Coronary artery (tissue), 2 donors: ENCODE data around the gene ABCA9.
A peak's percentile ranks its signal among the peaks of the same experiment; 100 is the strongest.

Source experiments
- DNase-seq: peaks from one replicate; pipeline ENCODE4 v3.0.0-alpha.2; 2017; ENCODE audit warnings: low spot score
- H3K27ac ChIP-seq, 2 donors: fragments of 200-600 bp; sonication (generic); one replicate each; pipeline ENCODE4 v1.5.1; 2016 to 2019
- H3K4me3 ChIP-seq: fragments of 200-600 bp; sonication (generic); 2 replicates; pipeline ENCODE4 v1.5.1; 2016; ENCODE audit warnings: mild to moderate bottlenecking, moderate library complexity
- TF ChIP-seq, protein P1 (sequence below): fragments of 200-600 bp; sonication (generic); IDR thresholded peaks from one replicate; pipeline ENCODE4 v1.5.1; 2019; ENCODE audit warnings: antibody characterized with exemption

ABCA9 gene

DNA sequence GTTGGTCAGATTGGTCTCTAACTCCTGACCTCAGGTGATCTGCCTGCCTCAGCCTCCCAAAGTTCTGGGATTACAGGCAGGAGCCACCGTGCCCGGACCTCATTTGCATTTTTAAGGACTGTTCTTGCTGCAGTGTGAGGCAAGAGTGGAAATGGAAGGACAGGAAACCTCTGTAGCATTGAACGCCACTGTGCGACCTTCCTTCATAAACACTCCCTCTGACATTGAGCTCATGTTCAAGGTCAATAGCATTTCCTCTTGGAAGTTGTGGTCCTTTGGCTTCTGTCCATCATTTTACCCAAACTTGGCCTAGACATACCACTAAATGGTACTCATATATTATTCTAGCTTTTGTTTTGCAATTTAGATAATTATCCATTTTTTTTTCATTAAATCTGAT is 72.8 kb downstream of the ABCA9 start:
- TF ChIP-seq, protein P1, sequence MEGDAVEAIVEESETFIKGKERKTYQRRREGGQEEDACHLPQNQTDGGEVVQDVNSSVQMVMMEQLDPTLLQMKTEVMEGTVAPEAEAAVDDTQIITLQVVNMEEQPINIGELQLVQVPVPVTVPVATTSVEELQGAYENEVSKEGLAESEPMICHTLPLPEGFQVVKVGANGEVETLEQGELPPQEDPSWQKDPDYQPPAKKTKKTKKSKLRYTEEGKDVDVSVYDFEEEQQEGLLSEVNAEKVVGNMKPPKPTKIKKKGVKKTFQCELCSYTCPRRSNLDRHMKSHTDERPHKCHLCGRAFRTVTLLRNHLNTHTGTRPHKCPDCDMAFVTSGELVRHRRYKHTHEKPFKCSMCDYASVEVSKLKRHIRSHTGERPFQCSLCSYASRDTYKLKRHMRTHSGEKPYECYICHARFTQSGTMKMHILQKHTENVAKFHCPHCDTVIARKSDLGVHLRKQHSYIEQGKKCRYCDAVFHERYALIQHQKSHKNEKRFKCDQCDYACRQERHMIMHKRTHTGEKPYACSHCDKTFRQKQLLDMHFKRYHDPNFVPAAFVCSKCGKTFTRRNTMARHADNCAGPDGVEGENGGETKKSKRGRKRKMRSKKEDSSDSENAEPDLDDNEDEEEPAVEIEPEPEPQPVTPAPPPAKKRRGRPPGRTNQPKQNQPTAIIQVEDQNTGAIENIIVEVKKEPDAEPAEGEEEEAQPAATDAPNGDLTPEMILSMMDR, result no peak
- H3K4me3 ChIP-seq, result no peak overlapping the region
- no peak overlapping the region for H3K27ac ChIP-seq
- no peak for DNase-seq

- no peak for DNase-seq
- Histone ChIP-seq H3K27ac (no peak overlapping the region), H3K4me3 (peak overlapping the region; percentile 22)
- TF ChIP-seq, protein P1, result no peak
These were observed 79.4 kb downstream of the ABCA9 start for GRCh38 chr17:68981288-68981687.

GRCh38 chr17:68973098-68973846 is 87.5 kb downstream of the ABCA9 start:
- no peak overlapping the region for H3K4me3 ChIP-seq
- H3K27ac ChIP-seq, result no peak overlapping the region
- no peak for DNase-seq
- TF ChIP-seq, protein P1, result no peak

DNA sequence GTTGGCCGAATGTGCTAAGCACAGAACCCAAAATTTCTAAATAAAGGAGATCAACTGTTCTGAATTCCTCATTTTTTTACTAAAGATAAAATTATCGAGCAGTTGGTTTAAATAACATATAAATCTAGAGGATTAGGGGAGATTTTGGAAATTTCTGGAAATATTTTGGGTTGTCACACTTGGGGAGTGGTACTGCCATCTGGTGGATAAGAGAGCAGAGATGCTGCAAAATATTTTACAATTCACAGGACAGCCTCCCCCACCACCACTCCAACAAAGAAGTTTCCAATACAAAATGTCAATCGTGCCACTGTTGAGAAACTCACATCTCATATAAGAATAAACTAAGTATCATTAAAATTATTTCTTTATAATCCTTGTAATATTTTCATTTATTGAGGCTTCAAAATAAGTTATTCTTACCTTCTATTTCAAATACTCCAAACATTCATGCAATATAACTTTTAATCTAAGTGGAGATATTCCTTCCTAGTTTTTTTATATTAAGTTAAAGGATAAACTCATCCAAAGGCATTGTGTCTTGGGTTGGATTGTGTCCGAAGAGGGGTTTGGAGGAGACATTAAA is 88.5 kb downstream of the ABCA9 start:
- no peak overlapping the region for H3K27ac ChIP-seq
- TF ChIP-seq, protein P1, result no peak
- no peak overlapping the region for H3K4me3 ChIP-seq
- no peak for DNase-seq

- Histone ChIP-seq H3K4me3 (no peak overlapping the region), H3K27ac (no peak overlapping the region)
- TF ChIP-seq, protein P1, result no peak
- DNase-seq, result no peak
These were observed 91.6 kb downstream of the ABCA9 start for GRCh38 chr17:68969101-68969500.

GRCh38 chr17:68963958-68964357 is 96.8 kb downstream of the ABCA9 start:
- no peak overlapping the region for H3K4me3 ChIP-seq
- TF ChIP-seq, protein P1, result no peak
- H3K27ac ChIP-seq, result no peak overlapping the region
- no peak for DNase-seq
